GM21360 (cell line): ENCODE data around the gene NODAL.
"Not testable (repeated sequence)": the region's sequence is repeated elsewhere in the genome, so short reads cannot be mapped to it uniquely, and the experiment has no call there.

ENCODE experiments used
- ATAC-seq: cut with Tn5 transposase; IDR thresholded peaks from one replicate; pipeline ENCODE4 v1.9.1; 2021; ENCODE audit warnings: mild to moderate bottlenecking, moderate library complexity; ENCODE audit not compliant: unreplicated experiment

Gene NODAL

GRCh38 chr10:70441161-70441894, at the start of gene NODAL:
Gene NODAL (minus strand): TSS chr10:70441681. CDS start chr10:70441667, 14 bp downstream.
- ATAC-seq = no peak

GRCh38 chr10:70490142-70490541, 48.7 kb upstream of the NODAL start:
- no peak for ATAC-seq

- no peak for ATAC-seq
Measured at GRCh38 chr10:70487824-70488223, 46.3 kb upstream of the NODAL start.

GRCh38 chr10:70483872-70484271, 42.4 kb upstream of the NODAL start:
- not testable (repeated sequence) for ATAC-seq

GRCh38 chr10:70482982-70483760, 41.7 kb upstream of the NODAL start:
- no peak for ATAC-seq

- ATAC-seq = no peak
Measured at GRCh38 chr10:70481831-70482530, 40.5 kb upstream of the NODAL start.

- no peak for ATAC-seq
Measured at GRCh38 chr10:70481105-70481504, 39.6 kb upstream of the NODAL start.

GRCh38 chr10:70480239-70480861, 38.9 kb upstream of the NODAL start:
- ATAC-seq = no peak

GRCh38 chr10:70479626-70480238, 38.3 kb upstream of the NODAL start:
- ATAC-seq = no peak

GRCh38 chr10:70479165-70479581, 37.7 kb upstream of the NODAL start:
- ATAC-seq = peak; percentile 7

GRCh38 chr10:70478191-70479164, 37.0 kb upstream of the NODAL start, which contains the start of gene PALD1:
Gene PALD1 (plus strand): TSS chr10:70478767. CDS start chr10:70525952, 47,185 bp downstream.
- peak; percentile 29 for ATAC-seq

GRCh38 chr10:70477661-70478162, 36.2 kb upstream of the NODAL start:
- ATAC-seq = peak; percentile 26

GRCh38 chr10:70476249-70477035, 35.0 kb upstream of the NODAL start:
- ATAC-seq = no peak

- ATAC-seq = no peak
Measured at GRCh38 chr10:70475661-70476060, 34.2 kb upstream of the NODAL start.

GRCh38 chr10:70474780-70475179, 33.3 kb upstream of the NODAL start:
- ATAC-seq = no peak

GRCh38 chr10:70472799-70473454, 31.4 kb upstream of the NODAL start:
- no peak for ATAC-seq

- no peak for ATAC-seq
Measured at GRCh38 chr10:70466951-70467350, 25.5 kb upstream of the NODAL start.

GRCh38 chr10:70465832-70466231, 24.4 kb upstream of the NODAL start:
- ATAC-seq = no peak
